C4-2B (cell line): ENCODE measurements around the gene PIGB.

Source experiments
- ZFX ChIP-seq: fragments of 450-650 bp; IDR thresholded peaks from 2 replicates; pipeline ENCODE4 v1.6.1; 2017
- TF ChIP-seq, protein P1 (sequence below): fragments of 450-650 bp; conservative IDR thresholded peaks from 2 replicates; pipeline ENCODE4 v1.5.1; 2017; ENCODE audit warnings: mild to moderate bottlenecking

GRCh38 chr15:55383687-55384086 lies 64.7 kb downstream of the PIGB start:
- TF ChIP-seq, protein P1, sequence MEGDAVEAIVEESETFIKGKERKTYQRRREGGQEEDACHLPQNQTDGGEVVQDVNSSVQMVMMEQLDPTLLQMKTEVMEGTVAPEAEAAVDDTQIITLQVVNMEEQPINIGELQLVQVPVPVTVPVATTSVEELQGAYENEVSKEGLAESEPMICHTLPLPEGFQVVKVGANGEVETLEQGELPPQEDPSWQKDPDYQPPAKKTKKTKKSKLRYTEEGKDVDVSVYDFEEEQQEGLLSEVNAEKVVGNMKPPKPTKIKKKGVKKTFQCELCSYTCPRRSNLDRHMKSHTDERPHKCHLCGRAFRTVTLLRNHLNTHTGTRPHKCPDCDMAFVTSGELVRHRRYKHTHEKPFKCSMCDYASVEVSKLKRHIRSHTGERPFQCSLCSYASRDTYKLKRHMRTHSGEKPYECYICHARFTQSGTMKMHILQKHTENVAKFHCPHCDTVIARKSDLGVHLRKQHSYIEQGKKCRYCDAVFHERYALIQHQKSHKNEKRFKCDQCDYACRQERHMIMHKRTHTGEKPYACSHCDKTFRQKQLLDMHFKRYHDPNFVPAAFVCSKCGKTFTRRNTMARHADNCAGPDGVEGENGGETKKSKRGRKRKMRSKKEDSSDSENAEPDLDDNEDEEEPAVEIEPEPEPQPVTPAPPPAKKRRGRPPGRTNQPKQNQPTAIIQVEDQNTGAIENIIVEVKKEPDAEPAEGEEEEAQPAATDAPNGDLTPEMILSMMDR: no peak
- no peak for TF ChIP-seq ZFX
